ENCODE data around the gene POLR1G.
"Not testable (repeated sequence)": the region's sequence is repeated elsewhere in the genome, so short reads cannot be mapped to it uniquely, and the experiment has no call there.

DNA sequence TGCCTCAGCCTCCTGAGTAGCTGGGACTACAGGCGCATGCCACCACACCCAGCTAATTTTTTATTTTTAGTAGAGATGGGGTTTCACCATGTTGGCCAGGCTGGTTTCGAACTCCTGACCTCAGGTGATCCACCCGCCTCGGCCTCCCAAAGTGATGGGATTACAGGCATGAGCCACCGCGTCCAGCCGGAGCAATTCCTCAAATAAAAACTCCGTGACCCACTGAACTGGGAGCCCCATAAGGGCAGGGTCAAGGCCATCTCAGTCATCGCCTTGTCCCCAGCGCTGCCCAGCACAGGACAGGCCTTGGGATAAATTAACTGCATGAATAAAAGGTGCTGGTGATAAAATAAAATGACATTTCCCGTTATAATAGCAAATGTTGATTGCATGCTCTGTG, 23.5 kb downstream of the POLR1G start:
- TF ChIP-seq CTCF (conservative IDR thresholded peaks at IDR 0.05; ENCODE audit: low read depth, low read length); EZH2 (IDR thresholded peaks at IDR 0.05; ENCODE audit: low read length, unreplicated experiment); EZH2phosphoT487 (IDR thresholded peaks at IDR 0.05; ENCODE audit: borderline replicate concordance, low read length): not testable (repeated sequence)
